Fibroblast of lung (primary cell): ENCODE measurements around the gene PXYLP1. TPM values are rescaled to one million over a fixed set of nuclear protein-coding genes. Genes with fewer than 3 reads are reported as not detected.
A peak's percentile ranks its signal among the peaks of the same experiment; 100 is the strongest.

Experiments
- DNase-seq, 2 donors: peaks; one replicate each; pipeline versions ENCODE4 v3.0.0 to v3.0.0-alpha.2; 2010; ENCODE audit warnings: low read depth in 2 of 2
- H2AFZ ChIP-seq: 2 replicates; pipeline ENCODE4 v1.5.1; 2012; ENCODE audit warnings: low read length, control low read depth, inconsistent platforms
- H3K27ac ChIP-seq: 2 replicates; pipeline ENCODE4 v1.5.1; 2011; ENCODE audit warnings: low read length, control low read depth; ENCODE audit not compliant: insufficient read depth
- H3K27me3 ChIP-seq: 2 replicates; pipeline ENCODE4 v1.5.1; 2011; ENCODE audit warnings: mild to moderate bottlenecking, low read length; ENCODE audit not compliant: control insufficient read depth, insufficient read depth
- H3K36me3 ChIP-seq: 2 replicates; pipeline ENCODE4 v1.5.1; 2011; ENCODE audit warnings: low read length; ENCODE audit not compliant: control insufficient read depth, insufficient read depth
- H3K4me1 ChIP-seq: 2 replicates; pipeline ENCODE4 v1.5.1; 2011; ENCODE audit warnings: low read length; ENCODE audit not compliant: control insufficient read depth, insufficient read depth; ENCODE audit errors: extremely low read depth
- H3K4me2 ChIP-seq: 2 replicates; pipeline ENCODE4 v1.5.1; 2011; ENCODE audit warnings: low read length, control low read depth; ENCODE audit not compliant: insufficient read depth; ENCODE audit errors: extremely low read depth
- H3K4me3 ChIP-seq, 4 experiments: fragments of 200-600 bp in 1 of 4; sonication (generic) in 1 of 4; replicated peaks in 1 of 4; 2 replicates each; pipeline ENCODE4 v1.5.1; 2011 to 2016; ENCODE audit warnings: low read length in 4 of 4, low read depth in 3 of 4, mild to moderate bottlenecking in 3 of 4, control low read depth in 2 of 4, inconsistent platforms in 1 of 4, mixed read lengths in 1 of 4; ENCODE audit not compliant: insufficient read depth in 1 of 4; ENCODE audit errors: control extremely low read depth in 1 of 4
- H3K79me2 ChIP-seq: 2 replicates; pipeline ENCODE4 v1.5.1; 2012; ENCODE audit warnings: mild to moderate bottlenecking, low read length, inconsistent platforms; ENCODE audit not compliant: control insufficient read depth, insufficient read depth
- H3K9ac ChIP-seq: 2 replicates; pipeline ENCODE4 v1.5.1; 2011; ENCODE audit warnings: mild to moderate bottlenecking, low read length, control low read depth; ENCODE audit not compliant: insufficient read depth
- H3K9me3 ChIP-seq: 2 replicates; pipeline ENCODE4 v1.5.1; 2012; ENCODE audit warnings: low read depth, low read length; ENCODE audit not compliant: control insufficient read depth, insufficient read depth
- H4K20me1 ChIP-seq: 2 replicates; pipeline ENCODE4 v1.5.1; 2011; ENCODE audit warnings: low read length; ENCODE audit not compliant: control insufficient read depth, insufficient read depth; ENCODE audit errors: extremely low read depth
- EZH2 ChIP-seq: IDR thresholded peaks from 2 replicates; pipeline ENCODE4 v1.5.1; 2012; ENCODE audit warnings: low read length, control low read depth, mild to moderate bottlenecking; ENCODE audit errors: missing control alignments
- polyA plus RNA-seq, 2 donors: library from polyadenylated mRNA; depleted of rRNA in 1 of 2; stranded (reverse) in 1 of 2; unstranded in 1 of 2; fragments of >200 nt; gene quantifications; 2 replicates each; pipeline ENCODE4 v1.2.1, GENCODE V29; 2011 to 2012; ENCODE audit warnings: missing spikeins in 1 of 2
- total RNA-seq: library from RNA; depleted of rRNA; stranded (reverse); fragments of >200 nt; gene quantifications from 2 replicates; pipeline ENCODE4 v1.2.1, GENCODE V29; 2014
- TF ChIP-seq, protein P1 (sequence below), 2 donors: IDR thresholded peaks in 1 of 2; conservative IDR thresholded peaks in 1 of 2; 1 replicate in 1 of 2; 2 replicates in 1 of 2; pipeline ENCODE4 v1.5.1; 2011 to 2012; ENCODE audit warnings: low read length in 2 of 2, control low read depth in 1 of 2, inconsistent platforms in 1 of 2, low read depth in 1 of 2, mild to moderate bottlenecking in 1 of 2

PXYLP1 gene
- total and polyA plus RNA-seq, 2 donors (not counting 1 experiment from before 2014, with no cell fraction given) = 5.1 to 7.0 TPM

GRCh38 chr3:141288336-141288990, 56.8 kb downstream of the PXYLP1 start:
- DNase-seq = peak in 1 of 2 donors; percentile 11
- no peak overlapping the region for H3K9ac ChIP-seq

DNA sequence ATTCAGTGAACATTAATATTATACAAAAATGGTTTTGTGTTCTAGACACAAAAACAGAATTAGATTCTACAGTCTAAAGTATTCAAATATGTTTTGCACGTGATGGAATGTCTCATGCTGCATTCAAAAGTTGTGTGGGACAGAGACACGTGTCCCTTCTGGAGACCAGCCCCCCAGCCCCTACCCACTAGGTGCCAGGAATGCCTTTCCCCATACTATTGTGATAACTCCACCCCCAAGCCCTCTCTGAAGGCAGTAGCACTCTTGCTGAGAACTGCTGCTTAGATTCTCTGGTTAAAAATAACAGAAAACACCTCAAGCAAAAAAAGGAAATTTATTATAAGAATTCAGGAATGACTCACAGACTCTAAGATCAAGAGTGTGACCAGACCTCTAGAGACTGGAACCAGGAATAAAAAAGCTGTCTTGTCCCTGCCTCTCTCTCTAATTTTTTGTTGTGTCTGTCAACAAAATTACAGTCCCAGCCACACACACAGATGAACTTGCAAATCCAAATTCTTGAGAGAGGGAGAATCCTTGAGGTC, 57.7 kb downstream of the PXYLP1 start:
- H3K36me3 ChIP-seq = no peaks in the 10 kb centered on the region
- H3K4me3 ChIP-seq = no peak overlapping the region
- H3K27me3 ChIP-seq = no peaks in the 10 kb centered on the region
- no peak overlapping the region for H3K9ac ChIP-seq
- no peak for TF ChIP-seq EZH2
- TF ChIP-seq, protein P1, sequence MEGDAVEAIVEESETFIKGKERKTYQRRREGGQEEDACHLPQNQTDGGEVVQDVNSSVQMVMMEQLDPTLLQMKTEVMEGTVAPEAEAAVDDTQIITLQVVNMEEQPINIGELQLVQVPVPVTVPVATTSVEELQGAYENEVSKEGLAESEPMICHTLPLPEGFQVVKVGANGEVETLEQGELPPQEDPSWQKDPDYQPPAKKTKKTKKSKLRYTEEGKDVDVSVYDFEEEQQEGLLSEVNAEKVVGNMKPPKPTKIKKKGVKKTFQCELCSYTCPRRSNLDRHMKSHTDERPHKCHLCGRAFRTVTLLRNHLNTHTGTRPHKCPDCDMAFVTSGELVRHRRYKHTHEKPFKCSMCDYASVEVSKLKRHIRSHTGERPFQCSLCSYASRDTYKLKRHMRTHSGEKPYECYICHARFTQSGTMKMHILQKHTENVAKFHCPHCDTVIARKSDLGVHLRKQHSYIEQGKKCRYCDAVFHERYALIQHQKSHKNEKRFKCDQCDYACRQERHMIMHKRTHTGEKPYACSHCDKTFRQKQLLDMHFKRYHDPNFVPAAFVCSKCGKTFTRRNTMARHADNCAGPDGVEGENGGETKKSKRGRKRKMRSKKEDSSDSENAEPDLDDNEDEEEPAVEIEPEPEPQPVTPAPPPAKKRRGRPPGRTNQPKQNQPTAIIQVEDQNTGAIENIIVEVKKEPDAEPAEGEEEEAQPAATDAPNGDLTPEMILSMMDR (conservative IDR thresholded peaks at IDR 0.05 in 1 of 2, IDR thresholded peaks at IDR 0.05 in 1 of 2; ENCODE audit: low read depth in 1 of 2, low read length in 2 of 2) = no peak
- no peaks in the 10 kb centered on the region for H3K79me2 ChIP-seq
- H2AFZ ChIP-seq = no peak overlapping the region
- H3K27ac ChIP-seq = no peak overlapping the region
- H3K9me3 ChIP-seq = no peaks in the 10 kb centered on the region
- no peaks in the 10 kb centered on the region for H3K4me1 ChIP-seq
- DNase-seq = no peak
- no peaks in the 10 kb centered on the region for H4K20me1 ChIP-seq
- H3K4me2 ChIP-seq = no peak overlapping the region

More at GRCh38 chr3:141288336-141288990, 56.8 kb downstream of the PXYLP1 start:
- TF ChIP-seq, protein P1 (conservative IDR thresholded peaks at IDR 0.05 in 1 of 2, IDR thresholded peaks at IDR 0.05 in 1 of 2; ENCODE audit: low read depth in 1 of 2, low read length in 2 of 2) = no peak
- TF ChIP-seq EZH2 = no peak
- Histone ChIP-seq H4K20me1 (no peaks in the 10 kb centered on the region), H3K4me2 (no peak overlapping the region), H3K36me3 (no peaks in the 10 kb centered on the region), H3K9me3 (no peaks in the 10 kb centered on the region), H3K4me3 (no peak overlapping the region), H2AFZ (no peak overlapping the region), H3K27me3 (no peaks in the 10 kb centered on the region), H3K4me1 (no peaks in the 10 kb centered on the region), H3K79me2 (no peaks in the 10 kb centered on the region), H3K27ac (no peak overlapping the region)

- no peak for DNase-seq
- no peak overlapping the region for H3K4me3 ChIP-seq
- no peaks in the 10 kb centered on the region for H3K27me3 ChIP-seq
- H3K9me3 ChIP-seq = no peaks in the 10 kb centered on the region
- no peaks in the 10 kb centered on the region for H3K36me3 ChIP-seq
- H4K20me1 ChIP-seq = no peaks in the 10 kb centered on the region
- H3K79me2 ChIP-seq = no peaks in the 10 kb centered on the region
- no peak overlapping the region for H3K4me2 ChIP-seq
- no peak for TF ChIP-seq EZH2
- TF ChIP-seq, protein P1 (conservative IDR thresholded peaks at IDR 0.05 in 1 of 2, IDR thresholded peaks at IDR 0.05 in 1 of 2; ENCODE audit: low read depth in 1 of 2, low read length in 2 of 2) = no peak
- H3K4me1 ChIP-seq = no peaks in the 10 kb centered on the region
- H2AFZ ChIP-seq = no peak overlapping the region
- no peak overlapping the region for H3K9ac ChIP-seq
- no peak overlapping the region for H3K27ac ChIP-seq
Measured at GRCh38 chr3:141291559-141292355, 60.1 kb downstream of the PXYLP1 start.
